IMR-90 (cell line): Measurements from ENCODE around the gene CDKAL1.

ENCODE experiments used
- BHLHE40 ChIP-seq: fragments of 150-350 bp; IDR thresholded peaks from 2 replicates; pipeline ENCODE4 v1.6.1; 2016; ENCODE audit warnings: mild to moderate bottlenecking, low read depth, low read length
- CHD1 ChIP-seq: IDR thresholded peaks from 2 replicates; pipeline ENCODE4 v1.6.1; 2012; ENCODE audit warnings: low read depth, low read length, improper control_type of control experiment
- FOS ChIP-seq: fragments of 150-350 bp; IDR thresholded peaks from 2 replicates; pipeline ENCODE4 v1.6.1; 2016; ENCODE audit warnings: low read depth, low read length
- MAFK ChIP-seq: IDR thresholded peaks from 2 replicates; pipeline ENCODE4 v1.6.1; 2012; ENCODE audit warnings: low read depth, low read length, improper control_type of control experiment
- MXI1 ChIP-seq: IDR thresholded peaks from 2 replicates; pipeline ENCODE4 v1.6.1; 2012; ENCODE audit warnings: low read depth, mild to moderate bottlenecking, low read length, moderate library complexity, borderline replicate concordance
- POLR2A ChIP-seq: IDR thresholded peaks from 2 replicates; pipeline ENCODE4 v1.6.1; 2012; ENCODE audit warnings: mild to moderate bottlenecking, low read depth, low read length
- RAD21 ChIP-seq: IDR thresholded peaks from 2 replicates; pipeline ENCODE4 v1.6.1; 2012; ENCODE audit warnings: low read length, improper control_type of control experiment
- RCOR1 ChIP-seq: IDR thresholded peaks from 2 replicates; pipeline ENCODE4 v1.6.1; 2012; ENCODE audit warnings: mild to moderate bottlenecking, low read length, improper control_type of control experiment; ENCODE audit not compliant: insufficient replicate concordance
- RFX5 ChIP-seq: IDR thresholded peaks from 2 replicates; pipeline ENCODE4 v1.8.0; 2012; ENCODE audit warnings: low read depth, mild to moderate bottlenecking, low read length, moderate library complexity
- SMC3 ChIP-seq: fragments of 150-350 bp; IDR thresholded peaks from 2 replicates; pipeline ENCODE4 v1.6.1; 2016; ENCODE audit warnings: low read depth, mild to moderate bottlenecking, antibody characterized with exemption, low read length, moderate library complexity
- USF2 ChIP-seq: fragments of 150-350 bp; IDR thresholded peaks from 2 replicates; pipeline ENCODE4 v1.6.1; 2017; ENCODE audit warnings: mild to moderate bottlenecking, antibody characterized with exemption, low read length, low read depth
- TF ChIP-seq, protein P1 (sequence below): conservative IDR thresholded peaks from 2 replicates; pipeline ENCODE4 v1.5.1; 2012; ENCODE audit warnings: mild to moderate bottlenecking, low read depth, low read length, improper control_type of control experiment
- TF ChIP-seq, protein P2 (sequence below): fragments of 150-350 bp; IDR thresholded peaks from 2 replicates; pipeline ENCODE4 v1.6.1; 2016; ENCODE audit warnings: low read depth, mild to moderate bottlenecking, low read length, moderate library complexity, borderline replicate concordance

- TF ChIP-seq, protein P1, sequence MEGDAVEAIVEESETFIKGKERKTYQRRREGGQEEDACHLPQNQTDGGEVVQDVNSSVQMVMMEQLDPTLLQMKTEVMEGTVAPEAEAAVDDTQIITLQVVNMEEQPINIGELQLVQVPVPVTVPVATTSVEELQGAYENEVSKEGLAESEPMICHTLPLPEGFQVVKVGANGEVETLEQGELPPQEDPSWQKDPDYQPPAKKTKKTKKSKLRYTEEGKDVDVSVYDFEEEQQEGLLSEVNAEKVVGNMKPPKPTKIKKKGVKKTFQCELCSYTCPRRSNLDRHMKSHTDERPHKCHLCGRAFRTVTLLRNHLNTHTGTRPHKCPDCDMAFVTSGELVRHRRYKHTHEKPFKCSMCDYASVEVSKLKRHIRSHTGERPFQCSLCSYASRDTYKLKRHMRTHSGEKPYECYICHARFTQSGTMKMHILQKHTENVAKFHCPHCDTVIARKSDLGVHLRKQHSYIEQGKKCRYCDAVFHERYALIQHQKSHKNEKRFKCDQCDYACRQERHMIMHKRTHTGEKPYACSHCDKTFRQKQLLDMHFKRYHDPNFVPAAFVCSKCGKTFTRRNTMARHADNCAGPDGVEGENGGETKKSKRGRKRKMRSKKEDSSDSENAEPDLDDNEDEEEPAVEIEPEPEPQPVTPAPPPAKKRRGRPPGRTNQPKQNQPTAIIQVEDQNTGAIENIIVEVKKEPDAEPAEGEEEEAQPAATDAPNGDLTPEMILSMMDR: no peak
- TF ChIP-seq POLR2A (no peak), RFX5 (no peak), MXI1 (no peak), RAD21 (no peak), CHD1 (no peak), BHLHE40 (no peak), FOS (no peak), MAFK (no peak), USF2 (no peak), RCOR1 (no peak), SMC3 (no peak)
- TF ChIP-seq, protein P2, sequence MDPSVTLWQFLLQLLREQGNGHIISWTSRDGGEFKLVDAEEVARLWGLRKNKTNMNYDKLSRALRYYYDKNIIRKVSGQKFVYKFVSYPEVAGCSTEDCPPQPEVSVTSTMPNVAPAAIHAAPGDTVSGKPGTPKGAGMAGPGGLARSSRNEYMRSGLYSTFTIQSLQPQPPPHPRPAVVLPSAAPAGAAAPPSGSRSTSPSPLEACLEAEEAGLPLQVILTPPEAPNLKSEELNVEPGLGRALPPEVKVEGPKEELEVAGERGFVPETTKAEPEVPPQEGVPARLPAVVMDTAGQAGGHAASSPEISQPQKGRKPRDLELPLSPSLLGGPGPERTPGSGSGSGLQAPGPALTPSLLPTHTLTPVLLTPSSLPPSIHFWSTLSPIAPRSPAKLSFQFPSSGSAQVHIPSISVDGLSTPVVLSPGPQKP: no peak
Measured at GRCh38 chr6:20630617-20631548, 96.6 kb downstream of the CDKAL1 start.
